Neural crest cell (in vitro differentiated cells): Measurements from ENCODE around the gene PPARA. TPM values are rescaled to one million over a fixed set of nuclear protein-coding genes. Genes with fewer than 3 reads are reported as not detected.

Experiments used
- DNase-seq: peaks from one replicate; pipeline ENCODE4 v3.0.0; 2021; ENCODE audit warnings: low read depth, mixed read lengths, low spot score
- H3K27ac Mint-ChIP-seq: one replicate; pipeline ENCODE4 v1.8.0; 2021; ENCODE audit warnings: mild to moderate bottlenecking, mixed read lengths; ENCODE audit not compliant: unreplicated experiment
- H3K27me3 Mint-ChIP-seq: 2 replicates; pipeline ENCODE4 v1.8.0; 2021; ENCODE audit warnings: low read depth, mild to moderate bottlenecking, mixed read lengths
- H3K36me3 Mint-ChIP-seq: 2 replicates; pipeline ENCODE4 v1.8.0; 2021; ENCODE audit warnings: low read depth, mild to moderate bottlenecking, mixed read lengths
- H3K4me1 Mint-ChIP-seq: 2 replicates; pipeline ENCODE4 v1.8.0; 2021; ENCODE audit warnings: mixed read lengths
- H3K4me3 Mint-ChIP-seq: one replicate; pipeline ENCODE4 v1.8.0; 2021; ENCODE audit warnings: mild to moderate bottlenecking, mixed read lengths
- H3K9me3 Mint-ChIP-seq: 2 replicates; pipeline ENCODE4 v1.8.0; 2021; ENCODE audit warnings: mixed read lengths
- total RNA-seq: library from RNA; stranded (reverse); gene quantifications from 2 replicates; pipeline ENCODE4 v1.2.1, GENCODE V29; 2021
- TF ChIP-seq, protein P1 (sequence below): fragments of 200-600 bp; sonication (generic); conservative IDR thresholded peaks from 2 replicates; pipeline ENCODE4 v1.5.0; 2021; ENCODE audit warnings: antibody characterized with exemption, mild to moderate bottlenecking

Gene PPARA
- total RNA-seq, 1 donor from 2014 or later = 15.6 TPM

DNA sequence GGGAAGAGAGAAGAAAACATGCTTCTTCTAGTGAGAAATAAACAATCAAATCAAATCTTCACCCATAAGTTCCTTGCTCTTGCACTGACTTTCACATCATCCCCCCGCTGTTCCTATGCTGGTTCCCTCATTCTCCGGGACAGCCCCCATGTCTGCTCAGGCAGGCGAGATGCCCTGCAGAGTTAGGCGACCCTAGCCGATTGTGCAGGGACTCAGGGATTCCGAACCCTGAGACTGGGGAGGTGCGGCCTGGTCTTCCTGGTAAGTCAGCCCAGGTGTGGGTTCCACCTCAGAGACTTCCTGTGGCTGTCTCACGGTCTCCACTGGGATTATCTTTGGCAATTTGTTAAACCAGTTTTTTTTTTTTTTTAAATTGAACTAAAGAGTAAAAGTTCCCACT is 124.1 kb downstream of the PPARA start:
- no peaks in the 10 kb centered on the region for H3K27me3 Mint-ChIP-seq
- DNase-seq = no peak
- no peak overlapping the region for H3K27ac Mint-ChIP-seq
- H3K4me3 Mint-ChIP-seq = no peak overlapping the region
- H3K9me3 Mint-ChIP-seq = no peaks in the 10 kb centered on the region
- H3K36me3 Mint-ChIP-seq = peaks cover 13% of the 10 kb centered on the region
- H3K4me1 Mint-ChIP-seq = peaks cover 5% of the 10 kb centered on the region
- TF ChIP-seq, protein P1, sequence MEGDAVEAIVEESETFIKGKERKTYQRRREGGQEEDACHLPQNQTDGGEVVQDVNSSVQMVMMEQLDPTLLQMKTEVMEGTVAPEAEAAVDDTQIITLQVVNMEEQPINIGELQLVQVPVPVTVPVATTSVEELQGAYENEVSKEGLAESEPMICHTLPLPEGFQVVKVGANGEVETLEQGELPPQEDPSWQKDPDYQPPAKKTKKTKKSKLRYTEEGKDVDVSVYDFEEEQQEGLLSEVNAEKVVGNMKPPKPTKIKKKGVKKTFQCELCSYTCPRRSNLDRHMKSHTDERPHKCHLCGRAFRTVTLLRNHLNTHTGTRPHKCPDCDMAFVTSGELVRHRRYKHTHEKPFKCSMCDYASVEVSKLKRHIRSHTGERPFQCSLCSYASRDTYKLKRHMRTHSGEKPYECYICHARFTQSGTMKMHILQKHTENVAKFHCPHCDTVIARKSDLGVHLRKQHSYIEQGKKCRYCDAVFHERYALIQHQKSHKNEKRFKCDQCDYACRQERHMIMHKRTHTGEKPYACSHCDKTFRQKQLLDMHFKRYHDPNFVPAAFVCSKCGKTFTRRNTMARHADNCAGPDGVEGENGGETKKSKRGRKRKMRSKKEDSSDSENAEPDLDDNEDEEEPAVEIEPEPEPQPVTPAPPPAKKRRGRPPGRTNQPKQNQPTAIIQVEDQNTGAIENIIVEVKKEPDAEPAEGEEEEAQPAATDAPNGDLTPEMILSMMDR = no peak

DNA sequence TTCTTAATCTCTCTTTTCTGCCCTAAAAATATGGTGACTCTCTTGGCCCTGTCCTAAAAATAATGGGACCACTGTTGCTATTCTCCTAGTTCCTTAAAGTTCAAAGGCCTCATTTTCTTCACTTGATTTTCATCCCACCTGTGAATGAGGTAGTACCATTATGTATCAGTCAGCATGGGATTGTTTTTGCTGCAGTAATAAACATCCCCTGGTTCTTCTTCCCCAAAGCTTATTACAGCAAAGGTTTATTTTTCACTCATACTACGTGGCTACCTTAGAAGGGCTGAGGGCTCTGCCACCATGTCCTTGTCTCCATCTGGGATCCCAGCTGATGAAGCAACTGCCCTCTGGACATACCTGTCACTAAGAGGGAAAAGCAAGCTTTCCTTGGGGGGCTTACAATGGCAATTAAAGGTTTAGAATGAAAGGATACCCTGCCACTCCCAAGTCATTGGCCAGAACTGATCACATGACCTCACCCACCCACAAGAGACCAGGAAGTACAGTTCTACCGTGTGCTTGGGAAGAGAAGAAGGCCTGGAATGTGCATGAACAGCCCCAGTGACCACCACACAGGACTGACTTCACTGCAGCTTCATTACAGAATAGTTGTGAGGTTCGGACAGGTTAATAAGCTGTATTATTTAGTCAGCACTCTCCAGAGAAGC is 125.3 kb downstream of the PPARA start:
- no peak overlapping the region for H3K4me3 Mint-ChIP-seq
- TF ChIP-seq, protein P1 = no peak
- no peak for DNase-seq
- no peaks in the 10 kb centered on the region for H3K4me1 Mint-ChIP-seq
- no peaks in the 10 kb centered on the region for H3K27me3 Mint-ChIP-seq
- H3K36me3 Mint-ChIP-seq = peaks cover 13% of the 10 kb centered on the region
- H3K27ac Mint-ChIP-seq = no peak overlapping the region
- H3K9me3 Mint-ChIP-seq = no peaks in the 10 kb centered on the region

DNA sequence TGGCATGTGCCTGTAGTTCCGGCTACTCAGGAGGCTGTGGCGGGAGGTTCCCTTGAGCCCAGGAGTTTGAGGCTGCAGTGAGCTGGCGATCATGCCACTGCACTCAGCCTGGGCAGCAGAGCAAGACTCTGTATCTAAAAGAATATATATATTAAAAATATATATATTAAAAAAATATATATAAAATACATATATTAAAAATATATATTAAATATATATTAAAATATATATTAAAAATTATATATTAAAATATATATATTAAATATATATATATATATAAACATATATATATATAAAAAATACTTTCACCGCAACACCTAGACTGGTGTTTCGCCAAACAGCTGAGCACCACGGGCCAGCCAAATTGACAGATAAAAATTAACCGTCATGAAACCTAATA is 126.2 kb downstream of the PPARA start:
- DNase-seq = no peak
- no peaks in the 10 kb centered on the region for H3K4me1 Mint-ChIP-seq
- no peaks in the 10 kb centered on the region for H3K27me3 Mint-ChIP-seq
- H3K4me3 Mint-ChIP-seq = no peak overlapping the region
- TF ChIP-seq, protein P1 = no peak
- no peak overlapping the region for H3K27ac Mint-ChIP-seq
- no peaks in the 10 kb centered on the region for H3K9me3 Mint-ChIP-seq
- H3K36me3 Mint-ChIP-seq = peaks cover 15% of the 10 kb centered on the region

DNA sequence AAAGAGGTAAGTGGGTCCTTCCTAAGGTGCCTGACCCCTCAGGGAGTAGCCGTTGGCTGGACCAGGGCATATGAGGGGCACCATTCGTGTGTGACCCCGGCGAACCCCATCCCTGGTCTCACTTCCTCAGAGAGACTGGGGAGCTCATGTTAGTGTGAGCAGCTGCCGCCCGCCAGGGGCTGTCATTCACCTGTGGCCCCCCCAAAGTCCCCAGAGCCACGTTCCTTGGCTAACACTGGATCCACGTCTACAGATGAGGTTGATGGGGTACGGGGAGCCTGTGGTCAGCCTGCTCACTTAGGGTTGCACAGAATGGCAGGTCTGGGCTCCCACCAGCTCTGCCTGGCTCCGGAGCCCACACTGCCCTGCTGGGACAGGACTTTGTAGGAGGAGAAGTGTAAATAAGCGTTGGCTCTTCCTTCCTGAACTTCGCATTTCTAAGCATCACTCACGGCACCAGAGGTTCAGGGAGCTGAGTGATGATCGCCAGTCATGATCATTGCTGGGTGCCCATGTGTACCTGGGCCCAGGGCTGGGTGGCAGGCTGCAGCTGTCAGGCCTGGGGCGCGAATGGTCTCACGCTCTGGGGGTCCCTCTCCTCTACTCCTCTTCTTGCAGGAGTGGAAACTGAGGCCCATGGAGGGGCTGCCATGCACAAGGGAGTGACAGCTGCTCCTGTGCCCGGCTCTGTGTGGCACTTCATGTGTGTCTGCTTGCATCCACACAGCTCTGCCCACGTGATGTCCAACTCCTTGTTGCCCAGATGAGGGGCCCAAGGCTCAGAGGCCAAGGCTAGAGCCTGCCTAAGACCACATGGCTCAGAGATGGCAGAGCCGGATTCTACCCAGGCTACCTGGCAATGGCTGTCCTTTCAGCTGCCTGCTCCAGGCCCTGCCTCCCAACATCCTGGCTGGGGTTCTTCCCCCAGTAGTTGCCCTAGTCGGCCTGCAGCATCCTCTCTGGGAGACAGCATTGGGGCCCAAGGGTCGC is 128.6 kb downstream of the PPARA start:
- TF ChIP-seq, protein P1 = no peak
- Mint-ChIP-seq H3K4me1 (no peaks in the 10 kb centered on the region), H3K27ac (no peak overlapping the region), H3K9me3 (no peaks in the 10 kb centered on the region), H3K4me3 (no peak overlapping the region), H3K36me3 (peaks cover 19% of the 10 kb centered on the region), H3K27me3 (no peaks in the 10 kb centered on the region)
- DNase-seq = no peak

DNA sequence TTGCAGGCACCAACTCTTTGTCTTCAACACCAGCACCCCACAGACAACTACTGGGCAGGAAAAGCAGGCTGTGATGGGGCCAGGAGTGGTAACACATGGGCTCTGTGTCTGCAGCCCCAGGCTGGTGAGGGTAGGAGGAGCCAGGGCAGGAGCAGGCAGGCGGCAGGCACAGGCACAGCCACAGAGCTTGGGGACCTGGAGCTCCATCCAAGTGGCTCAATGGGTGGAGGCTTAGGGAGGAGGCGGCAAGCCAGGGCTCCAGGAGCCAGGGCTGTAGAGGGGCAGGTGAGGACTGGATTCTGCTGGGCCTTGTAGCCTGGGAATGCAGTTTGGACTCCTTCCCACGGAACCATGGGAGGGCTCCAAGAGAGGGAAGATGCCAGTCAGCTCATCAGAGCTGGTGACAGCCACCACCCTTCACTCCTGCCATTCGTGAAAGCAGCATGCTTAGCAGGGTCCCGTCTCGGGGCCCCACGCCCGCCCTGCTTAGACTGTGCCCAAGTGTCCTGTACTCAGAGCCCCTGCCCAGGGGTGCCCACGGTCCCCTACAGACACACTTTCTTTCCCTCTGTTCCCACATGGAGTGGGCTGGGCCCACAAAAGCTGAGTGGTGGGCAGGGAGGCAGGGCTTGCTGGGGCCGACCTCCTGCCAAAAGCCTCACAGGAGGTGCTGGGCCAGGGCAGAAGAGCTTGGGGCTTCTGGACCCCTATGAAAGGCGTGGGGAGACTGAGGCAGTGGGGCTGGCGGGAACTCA is 129.9 kb downstream of the PPARA start:
- no peak for DNase-seq
- Mint-ChIP-seq H3K36me3 (peaks cover 19% of the 10 kb centered on the region), H3K4me3 (no peak overlapping the region), H3K27ac (no peak overlapping the region), H3K4me1 (no peaks in the 10 kb centered on the region), H3K27me3 (no peaks in the 10 kb centered on the region), H3K9me3 (no peaks in the 10 kb centered on the region)
- TF ChIP-seq, protein P1 = no peak
